ENCODE measurements around the gene METTL3.

DNA sequence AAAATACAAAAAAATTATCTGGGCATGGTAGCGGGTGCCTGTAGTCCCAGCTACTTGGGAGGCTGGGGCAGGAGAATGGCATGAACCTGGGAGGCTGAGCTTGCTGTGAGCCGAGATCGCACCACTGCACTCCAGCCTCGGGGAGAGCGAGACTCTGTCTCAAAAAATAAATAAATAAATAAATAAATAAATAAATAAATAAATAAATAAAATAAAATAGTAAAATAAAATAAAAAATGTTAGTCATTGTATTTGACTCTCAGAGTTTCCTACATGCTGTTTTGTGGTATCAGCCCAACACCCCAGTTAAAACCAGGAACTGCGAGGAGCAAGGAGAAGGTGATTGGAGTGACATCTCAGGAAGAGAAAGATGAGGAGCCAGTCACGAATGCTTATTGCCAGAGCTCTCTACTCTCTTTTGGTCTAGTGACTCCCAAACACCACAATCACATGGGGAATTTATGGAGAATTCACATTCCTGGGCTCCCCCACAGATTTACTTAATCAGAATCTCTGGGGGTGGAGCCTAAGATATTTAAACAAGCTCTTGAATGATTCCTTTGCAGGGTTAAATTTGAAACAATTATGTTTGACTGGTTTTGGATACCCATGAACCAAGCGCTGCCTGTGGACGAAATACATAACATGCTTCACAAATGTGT is 30.4 kb upstream of the METTL3 start:
- TF ChIP-seq, protein P1, sequence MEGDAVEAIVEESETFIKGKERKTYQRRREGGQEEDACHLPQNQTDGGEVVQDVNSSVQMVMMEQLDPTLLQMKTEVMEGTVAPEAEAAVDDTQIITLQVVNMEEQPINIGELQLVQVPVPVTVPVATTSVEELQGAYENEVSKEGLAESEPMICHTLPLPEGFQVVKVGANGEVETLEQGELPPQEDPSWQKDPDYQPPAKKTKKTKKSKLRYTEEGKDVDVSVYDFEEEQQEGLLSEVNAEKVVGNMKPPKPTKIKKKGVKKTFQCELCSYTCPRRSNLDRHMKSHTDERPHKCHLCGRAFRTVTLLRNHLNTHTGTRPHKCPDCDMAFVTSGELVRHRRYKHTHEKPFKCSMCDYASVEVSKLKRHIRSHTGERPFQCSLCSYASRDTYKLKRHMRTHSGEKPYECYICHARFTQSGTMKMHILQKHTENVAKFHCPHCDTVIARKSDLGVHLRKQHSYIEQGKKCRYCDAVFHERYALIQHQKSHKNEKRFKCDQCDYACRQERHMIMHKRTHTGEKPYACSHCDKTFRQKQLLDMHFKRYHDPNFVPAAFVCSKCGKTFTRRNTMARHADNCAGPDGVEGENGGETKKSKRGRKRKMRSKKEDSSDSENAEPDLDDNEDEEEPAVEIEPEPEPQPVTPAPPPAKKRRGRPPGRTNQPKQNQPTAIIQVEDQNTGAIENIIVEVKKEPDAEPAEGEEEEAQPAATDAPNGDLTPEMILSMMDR (conservative IDR thresholded peaks at IDR 0.05; ENCODE audit: low read length), result no peak
- TF ChIP-seq EZH2phosphoT487 (IDR thresholded peaks at IDR 0.05; ENCODE audit: borderline replicate concordance), result no peak

Data from Loucy (cell line).